SU-DHL-6 (cell line): ENCODE results near the gene TEDC2.

Experiments
- EZH2phosphoT487 ChIP-seq: fragments of 200-600 bp; sonication (generic), shearing (Covaris generic); conservative IDR thresholded peaks from 2 replicates; pipeline ENCODE4 v1.6.1; 2018; ENCODE audit warnings: mild to moderate bottlenecking, antibody characterized with exemption, low read length, moderate library complexity, mixed read lengths
- TF ChIP-seq, protein P1 (sequence below): fragments of 200-600 bp; sonication (generic); IDR thresholded peaks from one replicate; pipeline ENCODE4 v1.5.1; 2017; ENCODE audit warnings: antibody characterized with exemption, mild to moderate bottlenecking, low read length, moderate library complexity; ENCODE audit not compliant: insufficient read depth, poor library complexity, severe bottlenecking

DNA sequence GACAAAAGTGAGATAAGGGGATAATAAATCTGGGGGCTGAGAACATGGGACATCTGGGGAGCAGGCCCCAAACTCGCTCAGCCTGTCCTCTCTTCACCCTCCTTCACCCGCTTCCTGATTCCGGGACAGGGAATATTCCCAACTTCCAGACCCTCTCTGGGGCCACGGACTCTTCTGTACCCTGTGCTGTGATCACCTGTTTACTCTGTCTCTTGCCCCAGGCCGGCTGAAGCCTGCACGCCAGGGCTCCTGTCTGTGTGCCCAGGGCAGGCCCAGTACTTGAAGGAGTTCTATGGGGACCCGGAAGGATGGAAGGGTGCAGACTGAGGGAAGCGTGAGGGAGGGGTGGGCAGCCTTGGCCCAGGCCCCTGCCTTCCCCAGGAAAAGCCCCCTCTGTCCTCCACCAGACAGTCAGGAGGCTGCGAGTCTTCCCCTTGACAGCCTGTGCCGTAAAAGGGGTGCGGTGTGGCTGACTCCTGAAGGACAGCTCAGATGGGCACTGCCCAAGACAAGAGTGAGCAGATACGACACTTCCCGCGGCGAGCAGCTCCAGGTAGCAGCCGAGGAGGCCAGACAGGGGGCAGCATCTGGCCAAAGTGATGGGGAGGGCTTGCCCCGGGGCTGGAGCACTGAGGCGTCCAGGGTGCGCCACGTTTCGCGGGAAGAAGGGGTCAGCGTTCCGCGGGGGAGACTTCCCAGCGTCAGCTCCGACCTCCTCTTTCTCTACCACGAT, 31.7 kb upstream of the TEDC2 start:
- TF ChIP-seq, protein P1, sequence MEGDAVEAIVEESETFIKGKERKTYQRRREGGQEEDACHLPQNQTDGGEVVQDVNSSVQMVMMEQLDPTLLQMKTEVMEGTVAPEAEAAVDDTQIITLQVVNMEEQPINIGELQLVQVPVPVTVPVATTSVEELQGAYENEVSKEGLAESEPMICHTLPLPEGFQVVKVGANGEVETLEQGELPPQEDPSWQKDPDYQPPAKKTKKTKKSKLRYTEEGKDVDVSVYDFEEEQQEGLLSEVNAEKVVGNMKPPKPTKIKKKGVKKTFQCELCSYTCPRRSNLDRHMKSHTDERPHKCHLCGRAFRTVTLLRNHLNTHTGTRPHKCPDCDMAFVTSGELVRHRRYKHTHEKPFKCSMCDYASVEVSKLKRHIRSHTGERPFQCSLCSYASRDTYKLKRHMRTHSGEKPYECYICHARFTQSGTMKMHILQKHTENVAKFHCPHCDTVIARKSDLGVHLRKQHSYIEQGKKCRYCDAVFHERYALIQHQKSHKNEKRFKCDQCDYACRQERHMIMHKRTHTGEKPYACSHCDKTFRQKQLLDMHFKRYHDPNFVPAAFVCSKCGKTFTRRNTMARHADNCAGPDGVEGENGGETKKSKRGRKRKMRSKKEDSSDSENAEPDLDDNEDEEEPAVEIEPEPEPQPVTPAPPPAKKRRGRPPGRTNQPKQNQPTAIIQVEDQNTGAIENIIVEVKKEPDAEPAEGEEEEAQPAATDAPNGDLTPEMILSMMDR: no peak
- TF ChIP-seq EZH2phosphoT487: no peak
